ENCODE data around the gene ZNF423. TPM values are rescaled to one million over a fixed set of nuclear protein-coding genes. Genes with fewer than 3 reads are reported as not detected.

Gene ZNF423
- total and polyA plus RNA-seq, 9 of the 15 experiments (the other 6 are each of a cell fraction or from before 2014, with no cell fraction given), result not detected

GRCh38 chr16:49839017-49839825, 16.7 kb downstream of the ZNF423 start (continued):
- TF ChIP-seq, protein P1, sequence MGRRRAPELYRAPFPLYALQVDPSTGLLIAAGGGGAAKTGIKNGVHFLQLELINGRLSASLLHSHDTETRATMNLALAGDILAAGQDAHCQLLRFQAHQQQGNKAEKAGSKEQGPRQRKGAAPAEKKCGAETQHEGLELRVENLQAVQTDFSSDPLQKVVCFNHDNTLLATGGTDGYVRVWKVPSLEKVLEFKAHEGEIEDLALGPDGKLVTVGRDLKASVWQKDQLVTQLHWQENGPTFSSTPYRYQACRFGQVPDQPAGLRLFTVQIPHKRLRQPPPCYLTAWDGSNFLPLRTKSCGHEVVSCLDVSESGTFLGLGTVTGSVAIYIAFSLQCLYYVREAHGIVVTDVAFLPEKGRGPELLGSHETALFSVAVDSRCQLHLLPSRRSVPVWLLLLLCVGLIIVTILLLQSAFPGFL (CRISPR knock-in tag; IDR thresholded peaks at IDR 0.05), result no peak
- TF ChIP-seq NCOA4 (IDR thresholded peaks at IDR 0.05; ENCODE audit: partially characterized antibody), result no peak

DNA sequence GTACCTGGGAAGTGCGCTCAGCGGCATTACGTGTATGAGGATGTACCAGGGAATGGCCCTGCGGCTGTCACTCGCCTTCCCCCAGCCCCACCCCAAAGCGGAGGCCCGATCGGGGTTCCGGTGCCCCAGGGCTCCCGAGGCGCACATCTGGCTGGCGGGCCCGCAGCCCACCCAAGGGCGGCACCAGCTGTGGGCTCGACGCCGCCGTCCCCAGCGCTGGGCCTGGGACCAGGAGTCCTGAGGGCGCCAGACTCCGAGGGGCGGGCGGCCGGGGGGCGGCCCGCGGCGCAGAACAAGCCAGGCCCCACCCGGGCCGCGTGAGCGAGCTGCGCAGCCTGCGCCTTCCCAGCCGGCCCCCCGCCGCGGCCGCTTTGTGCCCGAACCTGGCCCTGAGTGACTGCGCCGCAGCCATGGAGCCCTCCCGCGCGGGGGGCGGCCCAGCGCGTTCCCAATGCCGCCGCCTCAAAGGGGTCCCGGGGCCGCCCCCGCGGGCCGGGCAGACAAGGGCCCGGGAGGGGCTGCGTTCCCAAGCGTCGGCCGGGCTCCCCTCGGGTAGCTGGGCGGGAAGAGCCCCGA, 17.4 kb downstream of the ZNF423 start:
- no peak overlapping the region for H2AFZ ChIP-seq (ENCODE audit: low read depth, low read length)
- H3K4me1 ChIP-seq (replicated peaks in 1 of 2; ENCODE audit: control insufficient read depth in 2 of 2, insufficient read depth in 2 of 2, low read length in 2 of 2), result peaks cover 0 to 5% of the 10 kb centered on the region in 2 experiments; a peak in 2 of 5 replicates
- no peak overlapping the region for H3K4me2 ChIP-seq (ENCODE audit: insufficient read depth, low read length)
- WGBS (ENCODE audit: insufficient coverage, low coverage, missing lambda C conversion rate), result 5% methylated on average over 29 of the region's 63 CpGs
- ChIA-PET POLR2A (no interaction called here), CTCF (ENCODE audit: low intra/inter-chr PET ratio) (no interaction called here)
- no peak for FAIRE-seq
- H3K79me2 ChIP-seq (ENCODE audit: control insufficient read depth, insufficient read depth, low read length), result no peaks in the 10 kb centered on the region
- no peaks in the 10 kb centered on the region for H4K20me1 ChIP-seq (replicated peaks; ENCODE audit: control insufficient read depth, insufficient read depth, low read length)
- H3K36me3 ChIP-seq (ENCODE audit: control insufficient read depth, insufficient read depth, low read length), result no peaks in the 10 kb centered on the region
- no peak for DNase-seq (ENCODE audit: extremely low read depth in 1 of 4, low spot score in 3 of 4)
- no peak overlapping the region for H3K27ac ChIP-seq (ENCODE audit: extremely low read depth, low read depth, low read length)
- H3K9me3 ChIP-seq (replicated peaks; ENCODE audit: control insufficient read depth, insufficient read depth, low read depth, low read length), result no peaks in the 10 kb centered on the region
- intact Hi-C loops (cut with micrococcal nuclease), result no loop called here
- H3K9me1 ChIP-seq (ENCODE audit: control insufficient read depth, insufficient read depth, low read length), result no peaks in the 10 kb centered on the region
- no peak for ATAC-seq
- in situ Hi-C loops (cut with MboI), result no loop called here
- H3K27me3 ChIP-seq (ENCODE audit: control insufficient read depth in 2 of 2, insufficient read depth in 2 of 2, low read length in 2 of 2), result peaks cover 23 to 51% of the 10 kb centered on the region in 2 experiments
- BruUV-seq (replicated peaks), result no TSS peak
- H3K9ac ChIP-seq (ENCODE audit: insufficient read depth in 1 of 2, low read depth in 2 of 2, low read length in 2 of 2), result no peak overlapping the region
- no peak overlapping the region for H3K4me3 ChIP-seq
- no peak for TF ChIP-seq TFAM (CRISPR knock-in tag; conservative IDR thresholded peaks at IDR 0.05)
- TF ChIP-seq, protein P2, sequence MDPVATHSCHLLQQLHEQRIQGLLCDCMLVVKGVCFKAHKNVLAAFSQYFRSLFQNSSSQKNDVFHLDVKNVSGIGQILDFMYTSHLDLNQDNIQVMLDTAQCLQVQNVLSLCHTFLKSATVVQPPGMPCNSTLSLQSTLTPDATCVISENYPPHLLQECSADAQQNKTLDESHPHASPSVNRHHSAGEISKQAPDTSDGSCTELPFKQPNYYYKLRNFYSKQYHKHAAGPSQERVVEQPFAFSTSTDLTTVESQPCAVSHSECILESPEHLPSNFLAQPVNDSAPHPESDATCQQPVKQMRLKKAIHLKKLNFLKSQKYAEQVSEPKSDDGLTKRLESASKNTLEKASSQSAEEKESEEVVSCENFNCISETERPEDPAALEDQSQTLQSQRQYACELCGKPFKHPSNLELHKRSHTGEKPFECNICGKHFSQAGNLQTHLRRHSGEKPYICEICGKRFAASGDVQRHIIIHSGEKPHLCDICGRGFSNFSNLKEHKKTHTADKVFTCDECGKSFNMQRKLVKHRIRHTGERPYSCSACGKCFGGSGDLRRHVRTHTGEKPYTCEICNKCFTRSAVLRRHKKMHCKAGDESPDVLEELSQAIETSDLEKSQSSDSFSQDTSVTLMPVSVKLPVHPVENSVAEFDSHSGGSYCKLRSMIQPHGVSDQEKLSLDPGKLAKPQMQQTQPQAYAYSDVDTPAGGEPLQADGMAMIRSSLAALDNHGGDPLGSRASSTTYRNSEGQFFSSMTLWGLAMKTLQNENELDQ (CRISPR knock-in tag; IDR thresholded peaks at IDR 0.05; ENCODE audit: borderline replicate concordance), result no peak
- TF ChIP-seq SUPT5H (IDR thresholded peaks at IDR 0.05), result no peak
- no peak for TF ChIP-seq ZNF551 (CRISPR knock-in tag; IDR thresholded peaks at IDR 0.05)
- TF ChIP-seq HLTF (IDR thresholded peaks at IDR 0.05), result no peak
- TF ChIP-seq NFRKB (IDR thresholded peaks at IDR 0.05; ENCODE audit: low read depth), result no peak
- TF ChIP-seq ZNF644 (tag; IDR thresholded peaks at IDR 0.05; ENCODE audit: low read depth), result no peak
- TF ChIP-seq ZNF232 (CRISPR knock-in tag; IDR thresholded peaks at IDR 0.05), result no peak
- no peak for TF ChIP-seq GTF2E2 (tag; IDR thresholded peaks at IDR 0.05)
- no peak for TF ChIP-seq TRIM24 (IDR thresholded peaks at IDR 0.05)
- TF ChIP-seq SMARCB1 (IDR thresholded peaks at IDR 0.05; ENCODE audit: insufficient read length, low read depth), result no peak
- TF ChIP-seq HDAC1 (IDR thresholded peaks at IDR 0.05), result no peak
- TF ChIP-seq RFX1 (IDR thresholded peaks at IDR 0.05), result no peak
- TF ChIP-seq THAP12 (CRISPR knock-in tag; IDR thresholded peaks at IDR 0.05), result no peak
